Endothelial cell of umbilical vein (primary cell): ENCODE results near the gene ALPL. TPM values are rescaled to one million over a fixed set of nuclear protein-coding genes. Genes with fewer than 3 reads are reported as not detected.

Experiments used
- BruUV-seq: library from RNA; stranded (reverse); fragments of 400-500 nt; replicated peaks from 2 replicates; lab custom pipeline; 2021; lab: Mats Ljungman, UMichigan
- CTCF ChIA-PET: fragments of 300-600, 350-600 bp; sonication (Branson Sonifier 250); formaldehyde crosslinking; loops from one replicate; lab custom pipeline; 2021; ENCODE audit warnings: antibody characterized with exemption, inconsistent platforms; lab: Charles Lee
- POLR2A ChIA-PET: fragments of 300-600, 350-600 bp; sonication (Branson Sonifier 250); formaldehyde crosslinking; loops from one replicate; lab custom pipeline; 2021; ENCODE audit warnings: antibody characterized with exemption, inconsistent platforms; lab: Charles Lee
- DNase-seq: peaks from one replicate; pipeline ENCODE4 v3.0.0-alpha.2; 2011; ENCODE audit warnings: low read depth, low spot score
- FAIRE-seq: peaks from 2 replicates; lab custom pipeline; 2011; peaks lifted over from hg19 to GRCh38; lab: Jason Lieb, UNC
- H2AFZ ChIP-seq: 2 replicates; pipeline ENCODE4 v1.6.0; 2012; ENCODE audit warnings: low read depth, low read length, control low read depth, inconsistent platforms
- H3K27ac ChIP-seq: 2 replicates; pipeline ENCODE4 v1.5.1; 2011; ENCODE audit warnings: low read depth, mild to moderate bottlenecking, control low read depth, low read length, moderate library complexity; ENCODE audit not compliant: insufficient read depth
- H3K27me3 ChIP-seq, 2 experiments: 2 replicates each; pipeline versions ENCODE4 v1.6.0 to v1.6.1; 2011; ENCODE audit warnings: low read length in 2 of 2, mixed read lengths in 1 of 2; ENCODE audit not compliant: control insufficient read depth in 2 of 2, insufficient read depth in 2 of 2
- H3K36me3 ChIP-seq, 2 experiments: 2 replicates in 1 of 2; 3 replicates in 1 of 2; pipeline ENCODE4 v1.5.1; 2011; ENCODE audit warnings: low read length in 2 of 2, mild to moderate bottlenecking in 1 of 2, moderate library complexity in 1 of 2; ENCODE audit not compliant: control insufficient read depth in 2 of 2, insufficient read depth in 2 of 2; ENCODE audit errors: extremely low read depth in 1 of 2
- H3K4me1 ChIP-seq: 3 replicates; pipeline ENCODE4 v1.5.1; 2011; ENCODE audit warnings: mild to moderate bottlenecking, low read length; ENCODE audit not compliant: control insufficient read depth, insufficient read depth; ENCODE audit errors: extremely low read depth
- H3K4me2 ChIP-seq: 2 replicates; pipeline ENCODE4 v1.6.1; 2011; ENCODE audit warnings: low read length, control low read depth, mixed read lengths; ENCODE audit not compliant: insufficient read depth
- H3K4me3 ChIP-seq, 3 experiments: fragments of 200-600 bp in 1 of 3; sonication (generic), shearing (Covaris generic) in 1 of 3; replicated peaks in 1 of 3; 2 replicates each; pipeline ENCODE4 v1.5.1; 2011 to 2016; ENCODE audit warnings: control low read depth in 3 of 3, low read length in 3 of 3, mild to moderate bottlenecking in 2 of 3, inconsistent platforms in 1 of 3, low read depth in 1 of 3, moderate library complexity in 1 of 3; ENCODE audit not compliant: insufficient read depth in 1 of 3
- H3K79me2 ChIP-seq: 2 replicates; pipeline ENCODE4 v1.6.0; 2012; ENCODE audit warnings: low read length, inconsistent platforms; ENCODE audit not compliant: control insufficient read depth, insufficient read depth
- H3K9ac ChIP-seq: replicated peaks from 2 replicates; pipeline ENCODE3; 2011; ENCODE audit warnings: low read length, control low read depth; ENCODE audit not compliant: insufficient read depth; ENCODE audit errors: extremely low read depth
- H3K9me1 ChIP-seq: replicated peaks from 3 replicates; pipeline ENCODE4 v1.6.0; 2011; ENCODE audit warnings: mild to moderate bottlenecking, low read length; ENCODE audit not compliant: control insufficient read depth, insufficient read depth; ENCODE audit errors: extremely low read depth
- H3K9me3 ChIP-seq: replicated peaks from 2 replicates; pipeline ENCODE4 v1.5.1; 2012; ENCODE audit warnings: low read length, inconsistent platforms; ENCODE audit not compliant: control insufficient read depth, insufficient read depth
- H4K20me1 ChIP-seq: replicated peaks from 2 replicates; pipeline ENCODE3; 2011; ENCODE audit warnings: mild to moderate bottlenecking, low read length; ENCODE audit not compliant: control insufficient read depth, insufficient read depth; ENCODE audit errors: extremely low read depth
- GATA2 ChIP-seq: IDR thresholded peaks from 2 replicates; pipeline ENCODE4 v1.7.0; 2011; ENCODE audit warnings: low read depth, mild to moderate bottlenecking, moderate library complexity, mixed read lengths, low read length; ENCODE audit not compliant: insufficient read length, insufficient read depth
- JUN ChIP-seq: IDR thresholded peaks from 2 replicates; pipeline ENCODE4 v1.6.1; 2011; ENCODE audit warnings: borderline replicate concordance, low read depth; ENCODE audit not compliant: insufficient read length, insufficient read depth
- MYC ChIP-seq: IDR thresholded peaks from one replicate; pipeline ENCODE4 v1.6.1; 2011; ENCODE audit warnings: mild to moderate bottlenecking, low read depth, low read length
- POLR2AphosphoS5 ChIP-seq: IDR thresholded peaks from 2 replicates; pipeline ENCODE4 v1.6.1; 2012; ENCODE audit warnings: low read depth, mild to moderate bottlenecking, control low read depth, low read length, moderate library complexity; ENCODE audit not compliant: insufficient read depth
- dilution Hi-C: fragments of 300-500 bp; cut with MboI; formaldehyde crosslinking; loops from one replicate; pipeline ENCODE4 v1.15.0; 2019; ENCODE audit warnings: low sequenced_read_pairs; ENCODE audit not compliant: extremely low pct_ligation_motif_present
- intact Hi-C: fragments of 100-400 bp; cut with micrococcal nuclease; formaldehyde crosslinking; loops from one replicate; pipeline ENCODE4 v1.10.0; 2022
- polyA plus RNA-seq, 4 experiments: library from polyadenylated mRNA; depleted of rRNA in 3 of 4; stranded (reverse) in 3 of 4; unstranded in 1 of 4; fragments of >200 nt; gene quantifications; 2 replicates each; pipeline versions ENCODE4 v1.2.1 to v1.2.3, GENCODE V29; 2011 to 2012; ENCODE audit warnings: missing spikeins in 1 of 4
- total RNA-seq: library from RNA; stranded (reverse); gene quantifications from 2 replicates; pipeline ENCODE4 v1.2.3, GENCODE V29; 2021
- TF ChIP-seq, protein P1 (sequence below): IDR thresholded peaks from 2 replicates; pipeline ENCODE4 v1.6.1; 2011; ENCODE audit not compliant: insufficient read depth, insufficient read length
- TF ChIP-seq, protein P2 (sequence below), 2 donors: IDR thresholded peaks; 1 replicate in 1 of 2; 2 replicates in 1 of 2; pipeline ENCODE4 v1.5.1; 2011; ENCODE audit warnings: low read length in 2 of 2, mild to moderate bottlenecking in 2 of 2, moderate library complexity in 2 of 2, control low read depth in 1 of 2, inconsistent platforms in 1 of 2, low read depth in 1 of 2; ENCODE audit not compliant: insufficient read depth in 1 of 2; ENCODE audit errors: extremely low read depth in 1 of 2

The ALPL gene
- total and polyA plus RNA-seq, 2 donors (not counting 3 experiments of a cell fraction or from before 2014, with no cell fraction given), result 0.38 to 0.92 TPM

DNA sequence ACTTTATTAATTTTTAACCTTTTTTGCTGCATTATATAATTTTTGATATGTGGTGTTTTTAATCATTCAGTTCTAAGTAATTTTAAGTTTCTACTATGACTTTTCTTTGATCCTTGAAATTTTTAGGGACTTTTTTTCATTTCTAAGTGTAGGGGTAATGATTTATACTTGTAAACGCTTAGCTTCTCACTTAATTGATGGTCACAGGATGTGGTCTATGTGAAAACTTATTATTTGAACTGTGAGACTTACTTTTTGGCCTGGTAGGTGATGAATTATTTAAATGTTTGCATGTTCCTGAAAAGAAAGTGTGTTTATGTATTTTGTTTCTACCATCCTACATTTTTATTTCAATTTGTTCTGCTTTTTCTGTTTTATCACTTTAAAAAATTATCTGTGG is 17.2 kb downstream of the ALPL start:
- Histone ChIP-seq H3K9me3 (no peaks in the 10 kb centered on the region), H3K4me2 (no peak overlapping the region), H3K27ac (no peak overlapping the region), H3K4me1 (no peaks in the 10 kb centered on the region), H2AFZ (no peak overlapping the region), H3K79me2 (no peaks in the 10 kb centered on the region), H3K36me3 (no peaks in the 10 kb centered on the region), H3K9ac (no peak overlapping the region), H3K4me3 (no peak overlapping the region), H3K9me1 (no peaks in the 10 kb centered on the region), H3K27me3 (peaks cover 3 to 5% of the 10 kb centered on the region in 2 experiments), H4K20me1 (no peaks in the 10 kb centered on the region)
- POLR2A ChIA-PET, result no interaction called here
- FAIRE-seq, result no peak
- DNase-seq, result no peak
- dilution Hi-C loops (no loop called here), intact Hi-C loops (no loop called here)
- CTCF ChIA-PET, result no interaction called here
- TF ChIP-seq, protein P1, sequence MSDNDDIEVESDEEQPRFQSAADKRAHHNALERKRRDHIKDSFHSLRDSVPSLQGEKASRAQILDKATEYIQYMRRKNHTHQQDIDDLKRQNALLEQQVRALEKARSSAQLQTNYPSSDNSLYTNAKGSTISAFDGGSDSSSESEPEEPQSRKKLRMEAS, result no peak
- no peak for TF ChIP-seq GATA2
- no peak for TF ChIP-seq POLR2AphosphoS5
- TF ChIP-seq, protein P2, sequence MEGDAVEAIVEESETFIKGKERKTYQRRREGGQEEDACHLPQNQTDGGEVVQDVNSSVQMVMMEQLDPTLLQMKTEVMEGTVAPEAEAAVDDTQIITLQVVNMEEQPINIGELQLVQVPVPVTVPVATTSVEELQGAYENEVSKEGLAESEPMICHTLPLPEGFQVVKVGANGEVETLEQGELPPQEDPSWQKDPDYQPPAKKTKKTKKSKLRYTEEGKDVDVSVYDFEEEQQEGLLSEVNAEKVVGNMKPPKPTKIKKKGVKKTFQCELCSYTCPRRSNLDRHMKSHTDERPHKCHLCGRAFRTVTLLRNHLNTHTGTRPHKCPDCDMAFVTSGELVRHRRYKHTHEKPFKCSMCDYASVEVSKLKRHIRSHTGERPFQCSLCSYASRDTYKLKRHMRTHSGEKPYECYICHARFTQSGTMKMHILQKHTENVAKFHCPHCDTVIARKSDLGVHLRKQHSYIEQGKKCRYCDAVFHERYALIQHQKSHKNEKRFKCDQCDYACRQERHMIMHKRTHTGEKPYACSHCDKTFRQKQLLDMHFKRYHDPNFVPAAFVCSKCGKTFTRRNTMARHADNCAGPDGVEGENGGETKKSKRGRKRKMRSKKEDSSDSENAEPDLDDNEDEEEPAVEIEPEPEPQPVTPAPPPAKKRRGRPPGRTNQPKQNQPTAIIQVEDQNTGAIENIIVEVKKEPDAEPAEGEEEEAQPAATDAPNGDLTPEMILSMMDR (IDR thresholded peaks at IDR 0.05; ENCODE audit: extremely low read depth in 1 of 2, insufficient read depth in 1 of 2, low read depth in 1 of 2, low read length in 2 of 2), result no peak
- TF ChIP-seq JUN, result no peak
- no peak for TF ChIP-seq MYC
- BruUV-seq, result no TSS peak
